EH (cell line): ENCODE results near the gene MCTP1.

Experiments
- DNase-seq: peaks from one replicate; pipeline ENCODE4 v3.0.0-alpha.2; 2015; ENCODE audit warnings: low read depth

Gene MCTP1

DNA sequence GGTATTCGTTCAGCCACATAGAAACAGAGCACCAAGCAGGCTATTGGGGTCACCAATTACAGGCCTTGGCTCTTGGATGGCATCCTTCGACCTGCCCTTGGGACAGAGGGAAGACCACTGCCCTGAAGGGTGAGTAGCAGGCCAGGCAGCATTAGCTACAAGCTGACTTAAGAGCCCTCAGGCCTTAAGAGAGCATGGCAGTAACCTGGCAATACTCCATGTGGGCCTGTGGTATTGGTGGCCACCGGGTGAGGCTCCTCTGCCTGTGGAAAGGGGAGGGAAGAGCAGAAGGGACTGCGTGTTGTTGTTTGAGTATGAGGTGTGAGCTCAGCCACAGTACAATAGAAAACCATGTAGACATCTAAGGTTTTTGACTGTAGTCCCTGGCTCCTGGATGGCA, 170.6 kb downstream of the MCTP1 start:
- no peak for DNase-seq

DNA sequence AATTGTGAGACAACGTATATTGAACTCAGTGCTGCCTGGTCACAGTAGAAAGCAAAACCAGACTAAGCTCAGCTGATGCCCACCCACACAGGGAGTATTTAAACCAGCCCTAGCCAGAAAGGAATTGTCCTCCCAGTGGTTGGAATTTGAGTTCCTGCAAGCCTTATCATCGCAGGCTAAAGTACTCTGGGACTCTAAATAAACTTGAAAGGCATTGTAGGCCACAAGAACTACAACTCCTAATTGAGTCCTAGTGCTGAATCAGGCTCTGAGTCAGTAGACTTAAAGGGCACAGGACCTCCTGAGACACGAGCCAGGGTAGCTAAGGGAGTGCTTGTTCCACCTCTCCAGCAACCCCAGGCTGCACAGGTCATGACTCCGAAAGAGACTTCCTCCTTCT, 171.4 kb downstream of the MCTP1 start:
- DNase-seq, result peak; percentile 35

DNA sequence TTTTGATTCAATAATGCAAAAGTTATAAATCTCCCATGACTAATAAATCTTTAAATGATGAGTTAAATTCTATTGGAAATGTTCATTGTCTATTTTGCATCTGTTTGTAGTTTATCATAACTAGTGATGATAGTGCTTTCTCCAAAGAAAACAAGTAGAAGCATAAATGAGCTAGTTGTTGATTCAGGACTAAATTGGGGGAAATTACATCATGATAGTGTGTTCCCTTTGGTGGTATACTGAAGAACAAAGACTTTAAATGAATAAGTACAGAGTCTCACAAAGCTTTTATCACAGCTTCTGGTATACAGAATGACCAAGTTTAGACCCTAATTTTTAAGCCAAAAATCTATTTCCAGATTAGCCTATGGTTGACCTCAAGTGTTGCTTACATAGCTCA, 173.8 kb downstream of the MCTP1 start:
- no peak for DNase-seq

DNA sequence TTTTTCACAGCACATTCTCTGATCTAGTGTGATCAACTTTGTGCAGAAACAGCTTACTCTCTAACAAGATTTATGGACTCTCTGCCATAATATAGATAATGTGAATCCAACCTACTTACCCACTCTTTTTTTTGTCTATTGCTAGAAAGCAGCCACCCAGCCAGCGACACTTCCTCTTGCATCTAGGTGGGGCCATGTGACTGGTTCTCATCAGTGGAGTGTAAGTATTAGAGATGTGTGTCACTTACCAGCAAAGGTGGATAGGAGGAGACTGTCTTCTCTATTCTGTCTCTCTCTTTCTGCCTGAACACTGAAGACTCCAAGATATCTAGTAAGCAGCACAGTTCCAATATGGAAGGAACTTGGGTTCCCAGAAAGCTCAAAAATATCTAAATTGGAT, 174.8 kb downstream of the MCTP1 start:
- DNase-seq, result no peak

DNA sequence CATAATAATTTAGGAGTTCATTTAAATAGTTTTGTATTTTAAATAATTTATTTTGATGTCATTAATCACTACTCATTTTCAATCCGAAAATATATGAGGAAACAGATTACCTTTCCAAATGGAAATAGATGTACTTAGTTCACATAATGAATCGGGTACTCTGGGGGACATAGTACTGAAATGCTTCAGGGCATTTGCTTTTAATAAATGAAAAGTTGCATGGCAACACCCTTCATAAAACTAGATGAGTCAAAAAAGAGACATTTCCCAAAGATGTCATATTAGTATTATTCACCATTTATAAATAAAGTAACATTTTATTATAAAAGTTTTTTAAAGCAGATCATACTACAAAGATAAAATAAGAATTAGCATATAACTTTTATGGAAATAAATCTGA, 177.8 kb downstream of the MCTP1 start:
- DNase-seq, result no peak

DNA sequence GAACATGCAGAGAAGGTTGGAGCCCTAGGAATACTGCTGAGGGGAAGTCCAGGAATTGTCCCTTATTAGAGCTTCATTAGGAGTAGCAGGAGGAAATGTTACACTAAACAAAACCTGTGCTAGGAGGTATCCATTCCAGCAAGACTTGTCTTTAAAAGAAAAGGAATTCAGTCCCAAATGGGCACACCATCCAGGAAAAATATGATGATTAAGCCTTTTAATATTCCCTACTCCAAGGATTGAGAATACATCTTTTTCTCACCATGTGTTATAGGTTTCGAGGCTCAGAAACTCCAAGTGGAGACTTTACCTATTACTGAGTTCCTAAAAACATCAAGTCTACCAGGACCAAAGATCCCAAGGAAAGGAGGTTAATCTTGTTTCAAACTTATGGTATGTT, 179.3 kb downstream of the MCTP1 start:
- no peak for DNase-seq

- no peak for DNase-seq
These were observed 182.2 kb downstream of the MCTP1 start for GRCh38 chr5:95102687-95103086.

GRCh38 chr5:95102080-95102479, 182.8 kb downstream of the MCTP1 start:
- no peak for DNase-seq

DNA sequence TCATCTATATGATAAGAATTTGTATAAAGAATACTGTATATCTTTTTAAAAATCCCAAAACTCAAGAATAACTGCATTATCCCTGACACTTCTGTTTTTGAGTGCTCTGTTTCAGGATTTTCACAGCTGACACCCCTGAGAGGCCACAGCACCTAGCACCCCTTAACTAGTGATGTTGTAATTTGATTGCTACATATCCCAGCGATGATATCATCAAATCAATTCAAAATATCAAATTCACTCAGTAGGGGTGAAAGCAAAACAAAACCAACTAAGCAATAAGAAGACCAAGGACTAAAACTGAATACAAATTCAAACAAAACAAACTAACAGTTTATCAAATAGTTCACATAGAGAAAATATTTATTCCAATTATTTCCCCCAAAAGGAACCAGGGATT, 184.3 kb downstream of the MCTP1 start:
- no peak for DNase-seq

GRCh38 chr5:95098012-95098411, 186.9 kb downstream of the MCTP1 start:
- no peak for DNase-seq

DNA sequence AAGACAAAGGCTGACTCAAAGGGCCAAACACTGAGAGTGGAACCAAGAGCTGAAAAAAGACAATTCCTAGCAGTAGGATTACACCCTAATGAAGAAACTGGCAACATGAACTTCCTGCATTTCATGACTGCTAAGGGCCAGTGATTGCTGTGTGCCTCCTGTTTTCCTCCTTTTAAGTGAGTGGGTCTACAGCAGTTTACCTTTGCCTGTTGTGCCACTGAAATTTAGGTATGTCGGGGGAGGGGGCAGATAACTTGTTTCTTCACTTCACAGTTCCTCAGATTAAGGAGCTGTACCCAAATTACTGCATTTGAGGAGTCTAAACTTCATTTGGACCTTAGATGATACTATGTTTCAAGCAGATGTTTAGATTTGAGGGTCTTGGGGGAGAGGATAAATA, 191.7 kb downstream of the MCTP1 start:
- DNase-seq, result no peak

DNA sequence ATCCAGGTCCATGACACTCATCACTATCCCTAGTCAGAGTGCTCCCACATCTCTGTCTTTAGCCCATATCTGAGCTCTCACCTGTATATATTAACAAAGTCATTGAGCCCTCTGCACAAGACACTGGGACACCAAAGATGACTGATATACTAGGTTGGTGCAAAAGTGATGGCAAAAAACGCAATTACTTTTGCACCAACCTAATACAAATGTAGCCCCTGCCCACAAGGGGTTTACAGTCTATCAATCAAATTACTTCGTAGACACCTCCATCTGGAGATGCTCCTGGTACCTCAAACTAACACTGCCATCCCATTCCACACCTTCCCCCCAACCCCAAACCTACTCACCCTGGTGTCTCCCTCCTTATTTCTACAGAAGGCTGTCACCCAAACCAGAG, 194.1 kb downstream of the MCTP1 start:
- no peak for DNase-seq

GRCh38 chr5:95087816-95088317, 197.0 kb downstream of the MCTP1 start:
- no peak for DNase-seq

DNA sequence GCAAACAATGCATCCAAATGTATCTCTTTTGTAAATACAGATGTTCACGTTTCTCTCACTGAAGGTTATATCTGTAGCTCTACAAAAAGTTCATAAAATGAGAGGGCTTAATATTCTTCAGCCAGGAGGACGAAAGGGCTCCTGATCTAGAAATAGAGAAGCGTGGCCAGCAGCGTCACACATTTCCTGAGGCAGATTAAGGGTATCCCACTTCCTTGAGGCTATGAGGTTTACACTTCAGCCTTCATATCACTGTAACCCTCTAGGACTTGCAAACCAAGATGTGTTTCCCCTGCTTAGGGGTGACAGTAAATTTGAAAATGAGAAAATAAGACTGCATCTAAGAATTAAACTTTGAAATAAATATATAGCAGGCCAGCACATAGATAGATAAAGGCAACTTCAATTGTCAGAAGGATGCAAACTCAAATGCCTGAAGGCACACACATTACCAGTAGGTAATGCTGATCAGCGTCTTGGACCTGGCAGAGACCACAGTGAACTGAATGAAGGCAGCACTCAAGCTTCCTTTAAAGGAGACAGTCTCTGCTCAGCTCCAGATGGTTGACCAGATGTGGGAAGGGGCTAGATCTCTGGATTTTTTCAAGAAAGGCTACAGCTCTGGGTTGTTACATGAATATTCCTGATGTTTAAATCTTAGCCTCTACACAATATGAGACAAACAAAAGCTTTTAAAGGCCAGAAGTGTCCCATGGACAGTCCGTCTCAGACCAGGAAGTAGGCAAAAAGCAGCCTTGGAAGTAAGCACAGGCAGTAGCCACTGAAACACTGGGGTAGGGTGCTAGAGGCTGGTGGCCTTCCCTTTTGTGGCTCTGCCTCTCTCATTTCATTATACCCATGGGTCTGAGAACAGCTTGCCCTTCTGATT, 197.7 kb downstream of the MCTP1 start:
- no peak for DNase-seq

DNA sequence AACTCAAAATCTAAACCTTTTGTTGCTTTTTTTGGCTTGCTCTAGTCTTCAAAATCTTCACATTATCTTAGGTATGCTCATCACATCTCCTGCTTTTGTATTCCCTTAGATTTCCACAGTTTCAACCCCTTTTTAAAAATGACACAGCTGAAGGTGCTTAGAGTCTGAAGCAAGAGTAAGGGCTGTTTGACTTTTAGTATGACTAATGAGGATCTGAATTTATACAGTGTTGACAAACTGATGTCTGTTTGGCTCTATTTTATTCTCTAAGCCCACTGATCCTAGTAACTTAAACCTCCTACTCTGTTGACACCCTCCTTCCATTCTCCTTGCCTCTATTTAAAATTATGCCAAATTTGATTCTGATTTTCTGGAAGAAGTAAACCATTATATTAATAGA, 200.1 kb downstream of the MCTP1 start:
- DNase-seq, result no peak

DNA sequence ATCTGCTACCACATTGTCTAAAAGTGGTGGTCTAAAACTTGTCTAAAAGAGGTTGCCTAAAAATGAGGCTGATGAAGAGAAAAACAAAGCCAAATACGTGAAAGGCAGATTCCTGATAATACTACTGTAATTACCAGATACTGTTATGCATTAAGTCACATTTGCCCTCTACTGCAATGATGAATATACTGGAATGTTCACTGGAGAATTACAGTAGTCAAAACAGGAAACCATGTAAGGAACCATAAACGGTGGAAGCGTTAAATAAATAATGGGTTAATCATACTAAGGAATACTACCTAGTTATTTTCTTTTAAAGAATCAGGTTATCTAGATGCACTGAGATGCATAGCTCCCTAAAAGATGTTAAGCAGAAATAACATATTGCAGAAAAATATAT, 201.3 kb downstream of the MCTP1 start:
- peak; percentile 1 for DNase-seq

GRCh38 chr5:95081982-95082381, 202.9 kb downstream of the MCTP1 start:
- DNase-seq, result peak; percentile 27

GRCh38 chr5:95081500-95081960, 203.4 kb downstream of the MCTP1 start:
- DNase-seq, result peak; percentile 68

GRCh38 chr5:95080441-95080840, 204.5 kb downstream of the MCTP1 start:
- no peak for DNase-seq

- no peak for DNase-seq
These were observed 204.9 kb downstream of the MCTP1 start for GRCh38 chr5:95080030-95080429.

DNA sequence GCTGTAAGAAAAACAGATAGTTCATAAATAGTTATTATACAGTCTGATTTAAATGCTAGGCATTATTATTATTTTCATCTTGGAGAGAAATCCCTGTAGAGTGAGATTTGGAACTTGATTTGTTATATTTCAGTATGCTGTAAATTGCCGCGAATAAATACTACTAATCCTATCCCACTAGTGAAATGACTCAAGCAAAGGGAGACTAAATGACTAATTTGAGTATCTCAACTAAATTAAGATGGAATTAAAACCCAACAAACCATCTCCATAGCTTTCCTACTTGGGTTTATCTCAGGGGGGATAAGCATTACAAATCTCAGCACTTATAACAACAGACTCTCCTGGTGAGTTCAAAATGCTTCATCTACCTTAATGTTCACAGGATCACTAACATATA, 206.0 kb downstream of the MCTP1 start:
- no peak for DNase-seq

DNA sequence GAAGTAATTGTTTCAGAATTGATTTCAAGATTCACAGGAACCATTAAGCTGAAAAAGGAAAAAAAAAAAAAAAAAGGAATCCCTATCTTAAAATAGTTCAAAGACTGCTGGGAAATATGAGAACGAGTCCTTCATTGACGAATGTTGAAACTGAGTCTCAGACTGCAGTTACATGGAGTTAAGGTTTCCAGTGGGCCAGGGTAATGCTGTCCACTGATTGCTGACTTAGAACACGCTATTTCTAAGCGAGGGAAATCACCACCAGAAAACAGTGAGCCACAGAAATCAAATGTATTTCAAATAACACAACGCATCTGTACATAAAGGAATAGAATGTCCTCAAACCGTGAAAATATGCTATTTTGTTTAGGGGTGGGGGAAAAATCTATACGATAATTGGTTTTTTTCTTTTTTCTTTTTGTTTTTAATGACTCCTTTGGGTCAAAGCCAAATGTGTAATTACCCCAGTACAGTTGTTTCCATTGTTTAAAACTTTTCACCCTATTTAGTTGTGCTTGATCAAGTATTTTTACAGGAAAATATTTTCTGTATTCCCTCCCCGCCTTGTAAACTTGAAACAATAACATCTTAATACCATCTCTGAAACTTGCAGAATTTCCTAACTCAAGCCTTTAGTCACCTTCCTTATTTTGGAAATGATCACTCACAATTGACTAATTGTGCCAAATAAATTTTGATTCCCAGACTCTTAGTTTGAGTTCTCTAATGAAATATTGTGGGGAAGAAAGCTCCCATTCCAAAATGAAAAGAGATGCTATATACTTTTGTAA, 208.3 kb downstream of the MCTP1 start:
- DNase-seq, result no peak

GRCh38 chr5:95075111-95075510, 209.8 kb downstream of the MCTP1 start:
- no peak for DNase-seq
